Effector CD8-positive, alpha-beta T cell (primary cell): ENCODE measurements around the gene CASZ1.

Source experiments
- DNase-seq: peaks from one replicate; lab custom pipeline; 2025; lab: John Stamatoyannopoulos, UW

The CASZ1 gene

GRCh38 chr1:10673109-10673711 is 123.2 kb downstream of the CASZ1 start:
- DNase-seq: no peak

- no peak for DNase-seq
These were observed 123.9 kb downstream of the CASZ1 start for GRCh38 chr1:10672343-10673050.

GRCh38 chr1:10671622-10672342 is 124.7 kb downstream of the CASZ1 start:
- DNase-seq: no peak

GRCh38 chr1:10671090-10671489 is 125.4 kb downstream of the CASZ1 start:
- no peak for DNase-seq

- no peak for DNase-seq
These were observed 126.3 kb downstream of the CASZ1 start for GRCh38 chr1:10670190-10670589.

GRCh38 chr1:10669570-10669969 is 126.9 kb downstream of the CASZ1 start:
- no peak for DNase-seq

GRCh38 chr1:10667861-10668761 is 128.3 kb downstream of the CASZ1 start:
- DNase-seq: no peak

GRCh38 chr1:10665930-10666850 is 130.3 kb downstream of the CASZ1 start:
- DNase-seq: no peak

GRCh38 chr1:10665226-10665625 is 131.2 kb downstream of the CASZ1 start:
- DNase-seq: no peak

GRCh38 chr1:10664251-10664650 is 132.2 kb downstream of the CASZ1 start:
- DNase-seq: no peak

GRCh38 chr1:10663678-10664035 is 132.8 kb downstream of the CASZ1 start:
- DNase-seq: no peak

- DNase-seq: no peak
These were observed 133.4 kb downstream of the CASZ1 start for GRCh38 chr1:10662824-10663677.

- no peak for DNase-seq
These were observed 134.3 kb downstream of the CASZ1 start for GRCh38 chr1:10662090-10662688.

- no peak for DNase-seq
These were observed 135.0 kb downstream of the CASZ1 start for GRCh38 chr1:10661453-10661852.

- no peak for DNase-seq
These were observed 136.6 kb downstream of the CASZ1 start for GRCh38 chr1:10659646-10660540.

GRCh38 chr1:10659218-10659617 is 137.2 kb downstream of the CASZ1 start:
- DNase-seq: no peak

- no peak for DNase-seq
These were observed 137.9 kb downstream of the CASZ1 start for GRCh38 chr1:10658396-10659066.
